Kidney glomerular epithelial cell (primary cell): ENCODE data around the gene RNF220.
A peak's percentile ranks its signal among the peaks of the same experiment; 100 is the strongest.
"Not testable (repeated sequence)": the region's sequence is repeated elsewhere in the genome, so short reads cannot be mapped to it uniquely, and the experiment has no call there.

Source experiments
- DNase-seq: peaks from one replicate; lab custom pipeline; 2025; lab: John Stamatoyannopoulos, UW

Gene RNF220

GRCh38 chr1:44549510-44549909 is 144.5 kb downstream of the RNF220 start:
- DNase-seq: no peak

GRCh38 chr1:44553127-44553758 is 148.2 kb downstream of the RNF220 start:
- no peak for DNase-seq

- peak; percentile 47 for DNase-seq
Measured at GRCh38 chr1:44553771-44554170, 148.7 kb downstream of the RNF220 start.

GRCh38 chr1:44554706-44555105 is 149.7 kb downstream of the RNF220 start:
- no peak for DNase-seq

- DNase-seq: no peak
Measured at GRCh38 chr1:44557778-44558177, 152.7 kb downstream of the RNF220 start.

GRCh38 chr1:44558883-44559282 is 153.8 kb downstream of the RNF220 start:
- no peak for DNase-seq

- no peak for DNase-seq
Measured at GRCh38 chr1:44559330-44559729, 154.3 kb downstream of the RNF220 start.

GRCh38 chr1:44559913-44560312 is 154.9 kb downstream of the RNF220 start:
- no peak for DNase-seq

- DNase-seq: not testable (repeated sequence)
Measured at GRCh38 chr1:44560696-44561095, 155.6 kb downstream of the RNF220 start.

- no peak for DNase-seq
Measured at GRCh38 chr1:44565259-44565750, 160.2 kb downstream of the RNF220 start.

- DNase-seq: no peak
Measured at GRCh38 chr1:44565833-44566232, 160.8 kb downstream of the RNF220 start.

GRCh38 chr1:44566281-44567046 is 161.4 kb downstream of the RNF220 start:
- no peak for DNase-seq

GRCh38 chr1:44568128-44568900 is 163.3 kb downstream of the RNF220 start:
- no peak for DNase-seq

- DNase-seq: no peak
Measured at GRCh38 chr1:44569491-44569890, 164.4 kb downstream of the RNF220 start.

GRCh38 chr1:44571712-44572571 is 166.9 kb downstream of the RNF220 start:
- DNase-seq: no peak

GRCh38 chr1:44572572-44572879 is 167.5 kb downstream of the RNF220 start:
- DNase-seq: no peak

- no peak for DNase-seq
Measured at GRCh38 chr1:44575396-44575795, 170.3 kb downstream of the RNF220 start.

- DNase-seq: no peak
Measured at GRCh38 chr1:44576456-44577150, 171.5 kb downstream of the RNF220 start.

- no peak for DNase-seq
Measured at GRCh38 chr1:44581205-44581604, 176.2 kb downstream of the RNF220 start.

GRCh38 chr1:44584167-44584566 is 179.1 kb downstream of the RNF220 start:
- no peak for DNase-seq

- DNase-seq: no peak
Measured at GRCh38 chr1:44585315-44585920, 180.4 kb downstream of the RNF220 start.
